Measurements from ENCODE around the gene SLC39A11.
A peak's percentile ranks its signal among the peaks of the same experiment; 100 is the strongest.

SLC39A11 gene

DNA sequence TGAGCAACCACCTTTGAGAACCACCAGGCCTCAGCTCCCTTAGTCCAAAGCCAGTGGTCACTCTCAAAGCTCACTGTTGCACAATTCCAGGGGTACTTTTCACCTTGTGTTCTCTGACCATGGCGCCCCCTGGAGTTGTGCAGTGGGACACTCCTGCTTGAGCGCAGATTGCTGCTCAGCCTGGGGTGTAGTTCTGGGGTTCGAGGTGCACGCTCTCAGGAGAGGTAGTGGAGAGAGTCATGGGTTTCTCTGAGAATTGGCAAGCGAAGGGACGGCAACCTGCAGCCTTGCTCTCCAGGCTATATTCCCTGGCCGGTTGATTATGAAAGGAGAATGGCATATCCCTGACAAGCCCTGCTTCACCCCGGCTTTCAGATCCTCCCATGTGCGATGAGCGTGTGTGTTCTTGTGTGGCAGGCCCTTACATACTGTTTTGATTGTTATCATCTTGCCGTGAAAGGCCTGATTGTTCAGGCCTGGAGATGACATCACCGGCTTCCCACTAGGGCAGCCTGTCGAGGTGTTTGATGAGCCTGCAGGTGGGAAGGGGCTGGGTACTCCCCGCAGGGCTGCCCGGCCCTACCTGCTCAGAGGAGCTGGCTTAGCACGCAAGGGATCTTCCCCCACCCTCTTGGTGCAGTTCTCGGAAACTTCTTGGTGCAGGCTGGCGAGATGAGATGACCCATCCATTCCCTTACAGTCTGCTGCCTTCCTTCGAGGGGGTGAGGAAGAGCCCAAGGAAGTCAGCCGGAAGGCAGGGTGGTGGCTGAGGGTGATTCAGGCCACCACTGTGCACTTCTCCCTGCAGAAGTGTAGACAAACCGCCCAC, 431.2 kb downstream of the SLC39A11 start:
- TF ChIP-seq, protein P1, sequence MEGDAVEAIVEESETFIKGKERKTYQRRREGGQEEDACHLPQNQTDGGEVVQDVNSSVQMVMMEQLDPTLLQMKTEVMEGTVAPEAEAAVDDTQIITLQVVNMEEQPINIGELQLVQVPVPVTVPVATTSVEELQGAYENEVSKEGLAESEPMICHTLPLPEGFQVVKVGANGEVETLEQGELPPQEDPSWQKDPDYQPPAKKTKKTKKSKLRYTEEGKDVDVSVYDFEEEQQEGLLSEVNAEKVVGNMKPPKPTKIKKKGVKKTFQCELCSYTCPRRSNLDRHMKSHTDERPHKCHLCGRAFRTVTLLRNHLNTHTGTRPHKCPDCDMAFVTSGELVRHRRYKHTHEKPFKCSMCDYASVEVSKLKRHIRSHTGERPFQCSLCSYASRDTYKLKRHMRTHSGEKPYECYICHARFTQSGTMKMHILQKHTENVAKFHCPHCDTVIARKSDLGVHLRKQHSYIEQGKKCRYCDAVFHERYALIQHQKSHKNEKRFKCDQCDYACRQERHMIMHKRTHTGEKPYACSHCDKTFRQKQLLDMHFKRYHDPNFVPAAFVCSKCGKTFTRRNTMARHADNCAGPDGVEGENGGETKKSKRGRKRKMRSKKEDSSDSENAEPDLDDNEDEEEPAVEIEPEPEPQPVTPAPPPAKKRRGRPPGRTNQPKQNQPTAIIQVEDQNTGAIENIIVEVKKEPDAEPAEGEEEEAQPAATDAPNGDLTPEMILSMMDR (conservative IDR thresholded peaks at IDR 0.05; ENCODE audit: low read length) = no peak; the same call in 1 of the 2 replicates
- no peak overlapping the region for H3K4me3 ChIP-seq (ENCODE audit: low read length)
- no peak for DNase-seq (ENCODE audit: low read depth)

DNA sequence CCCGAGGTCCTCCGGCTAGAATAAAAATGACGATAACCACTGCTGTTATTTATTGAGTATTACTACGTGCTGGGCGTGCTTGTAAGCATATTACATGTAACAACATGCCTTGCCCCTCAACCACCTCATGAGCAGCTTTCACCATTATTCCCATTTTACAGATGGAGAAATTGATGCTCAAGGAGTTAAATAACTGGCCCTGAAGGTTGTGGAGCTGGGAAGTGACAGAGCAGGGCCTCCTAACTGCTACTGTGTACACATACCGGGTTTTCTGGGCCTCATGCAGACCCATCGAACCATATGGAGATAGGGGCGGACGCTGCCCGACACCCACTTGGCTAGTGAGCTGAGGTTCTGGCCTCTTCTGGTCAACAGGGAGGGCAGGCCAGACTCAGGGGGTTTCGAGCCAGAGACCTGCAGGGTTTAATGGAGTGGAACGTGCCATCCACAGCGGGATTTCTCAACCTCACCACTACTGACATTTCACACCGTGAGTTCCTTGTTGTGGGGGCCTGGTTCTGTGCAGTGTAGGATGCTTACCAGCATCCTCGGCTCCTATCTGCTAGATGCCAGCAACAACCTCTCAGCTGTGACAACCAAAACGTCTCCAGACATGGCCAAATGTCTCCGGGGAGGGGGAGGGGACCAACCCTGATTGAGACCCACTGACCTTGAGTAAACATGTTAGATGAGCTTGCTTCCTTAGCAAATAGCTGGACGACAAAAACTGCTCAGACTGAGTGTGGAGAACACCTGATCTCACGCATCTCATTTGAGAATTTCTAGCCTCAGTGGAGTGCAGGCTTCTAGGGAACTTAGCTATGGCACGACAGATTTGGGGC, 432.0 kb downstream of the SLC39A11 start:
- DNase-seq (ENCODE audit: low read depth) = no peak
- TF ChIP-seq, protein P1 (conservative IDR thresholded peaks at IDR 0.05; ENCODE audit: low read length) = no peak
- H3K4me3 ChIP-seq (ENCODE audit: low read length) = no peak overlapping the region

DNA sequence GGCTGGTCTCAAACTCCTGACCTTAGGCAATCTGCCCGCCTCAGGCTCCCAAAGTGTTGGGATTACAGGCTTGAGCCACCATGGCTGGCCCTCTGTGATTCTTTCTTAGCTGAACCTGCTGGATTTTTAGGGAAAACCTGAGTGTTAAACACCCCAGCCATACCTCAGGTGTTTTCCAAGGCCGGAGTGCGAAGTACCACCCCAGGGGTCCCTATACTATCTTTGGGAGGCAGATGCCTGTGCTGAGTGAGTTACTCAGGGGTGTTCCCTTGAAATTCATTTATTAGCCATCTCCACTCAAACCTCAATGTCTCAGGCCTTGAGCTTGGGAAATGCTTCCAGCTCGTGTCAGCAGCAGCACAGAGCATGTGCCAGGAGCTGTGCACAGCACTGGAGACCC, 432.7 kb downstream of the SLC39A11 start:
- TF ChIP-seq, protein P1 (conservative IDR thresholded peaks at IDR 0.05; ENCODE audit: low read length) = no peak
- H3K4me3 ChIP-seq (ENCODE audit: low read length) = no peak overlapping the region
- no peak for DNase-seq (ENCODE audit: low read depth)

DNA sequence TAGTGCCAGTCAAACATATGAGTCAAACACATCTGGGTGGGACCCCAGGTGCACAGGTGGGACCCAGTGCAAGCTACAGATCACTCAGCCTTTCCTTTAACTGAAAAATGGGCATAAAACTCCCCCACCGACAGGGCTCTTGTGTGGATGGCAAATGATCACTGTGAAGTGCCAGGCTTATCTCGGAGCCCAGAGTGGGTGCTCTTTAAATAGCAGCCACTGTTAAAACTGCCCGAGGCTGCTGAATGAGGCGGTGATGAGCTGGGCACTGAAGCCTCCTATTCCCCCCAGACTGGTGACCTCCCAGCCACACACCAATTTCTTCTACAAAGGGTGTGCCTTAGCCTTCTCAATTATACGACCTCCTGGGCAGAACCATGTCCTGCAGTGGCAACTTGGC, 433.8 kb downstream of the SLC39A11 start:
- DNase-seq (ENCODE audit: low read depth) = no peak
- H3K4me3 ChIP-seq (ENCODE audit: low read length) = no peak overlapping the region
- TF ChIP-seq, protein P1 (conservative IDR thresholded peaks at IDR 0.05; ENCODE audit: low read length) = no peak

DNA sequence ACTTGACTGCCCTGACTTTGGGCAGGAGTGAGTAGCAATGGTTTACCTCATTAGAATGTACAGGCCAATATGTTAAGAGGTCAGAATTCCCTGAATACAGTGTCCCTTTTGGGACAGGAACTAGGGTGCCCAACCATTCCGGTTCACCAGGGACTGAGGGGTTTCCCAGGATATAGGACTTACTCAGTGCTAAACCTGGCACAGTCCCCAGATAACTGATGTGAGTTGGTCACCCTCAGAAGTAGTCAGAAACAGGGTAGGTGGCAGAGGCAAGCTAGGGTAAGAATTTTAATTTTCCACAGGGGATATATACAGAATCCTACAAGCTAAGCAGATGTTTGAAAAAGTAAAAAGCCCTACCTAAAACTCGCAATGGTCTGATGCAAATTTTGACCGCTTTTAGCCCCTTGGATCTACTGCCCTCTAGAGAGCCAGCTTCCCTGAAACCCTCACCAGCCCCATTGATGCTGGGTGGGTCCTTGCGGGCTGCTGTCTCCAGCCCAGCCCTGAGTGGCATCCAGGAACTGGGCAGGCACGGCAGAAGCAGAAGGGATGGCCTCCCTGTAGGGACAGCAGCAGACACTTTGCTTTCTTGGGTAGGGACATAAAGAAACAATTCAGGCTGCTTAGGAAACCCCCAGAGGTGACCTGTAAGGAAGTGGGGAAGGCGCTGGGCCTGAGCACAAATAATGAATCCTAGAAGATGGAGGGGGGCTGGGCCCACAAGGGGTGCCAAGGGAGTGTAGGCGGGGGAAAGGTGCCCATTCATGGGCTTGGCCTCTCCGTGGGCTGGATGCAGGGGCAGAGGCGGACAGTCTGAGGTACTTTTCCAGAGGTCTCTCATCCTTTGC, 434.8 kb downstream of the SLC39A11 start:
- TF ChIP-seq, protein P1 (conservative IDR thresholded peaks at IDR 0.05; ENCODE audit: low read length) = no peak; the same call in 1 of the 2 replicates
- peak; percentile 12 for DNase-seq (ENCODE audit: low read depth)
- no peak overlapping the region for H3K4me3 ChIP-seq (ENCODE audit: low read length)

DNA sequence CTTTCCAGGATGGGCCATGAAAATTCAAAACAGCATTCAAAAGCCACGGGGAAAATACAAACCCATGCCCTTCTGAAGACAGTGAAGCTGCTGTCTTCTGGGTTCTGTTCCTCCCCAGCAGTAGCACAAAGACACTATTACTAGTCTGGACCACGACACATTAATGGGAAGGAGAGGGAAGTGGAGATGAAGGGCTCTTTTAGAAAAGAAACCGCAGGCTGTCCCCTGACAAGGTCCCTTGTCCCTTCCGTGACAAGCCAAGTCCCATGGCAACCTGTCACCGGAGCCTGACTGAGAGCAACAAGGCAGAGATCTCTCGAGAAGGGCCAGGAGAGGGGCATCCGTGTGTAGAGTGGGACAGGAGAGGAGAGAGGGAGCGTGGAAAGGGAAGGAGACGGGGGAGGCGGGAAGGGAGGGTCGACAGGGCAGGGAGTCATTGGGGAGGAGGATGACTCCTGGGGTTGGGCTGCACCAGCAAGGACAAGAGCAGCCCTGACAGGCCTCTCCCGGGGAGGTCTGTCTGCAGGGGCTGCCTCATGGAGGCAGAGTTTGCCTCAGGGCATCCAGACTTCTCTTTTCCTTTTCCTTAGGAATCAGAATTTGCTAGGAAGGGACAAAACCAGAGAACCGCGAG, 436.2 kb downstream of the SLC39A11 start:
- TF ChIP-seq, protein P1 (conservative IDR thresholded peaks at IDR 0.05; ENCODE audit: low read length) = no peak
- DNase-seq (ENCODE audit: low read depth) = no peak
- no peak overlapping the region for H3K4me3 ChIP-seq (ENCODE audit: low read length)
